Measurements from ENCODE around the gene SEMA6A. TPM values are rescaled to one million over a fixed set of nuclear protein-coding genes. Genes with fewer than 3 reads are reported as not detected.

SEMA6A gene
- total RNA-seq, 2 experiments from 2014 or later, result not detected

DNA sequence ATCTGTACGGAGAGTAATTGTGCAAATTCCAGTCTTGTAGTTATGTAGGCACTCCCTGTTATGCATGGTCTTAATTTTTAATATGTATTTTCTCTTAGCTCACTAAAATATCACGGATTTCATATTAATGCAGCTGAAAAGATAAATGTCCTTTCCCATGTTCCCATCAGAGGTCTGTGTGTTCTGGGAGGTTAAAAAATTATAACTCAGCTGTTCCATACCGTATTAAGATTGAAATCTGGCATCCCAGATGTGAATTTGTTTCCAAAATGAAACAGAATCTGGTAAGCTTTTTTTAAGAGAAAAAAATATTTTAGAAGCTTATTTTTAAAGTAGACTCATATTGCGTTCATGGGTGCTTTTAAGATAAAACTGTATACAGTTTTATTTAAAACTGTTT is 44.3 kb downstream of the SEMA6A start:
- TF ChIP-seq, protein P1, sequence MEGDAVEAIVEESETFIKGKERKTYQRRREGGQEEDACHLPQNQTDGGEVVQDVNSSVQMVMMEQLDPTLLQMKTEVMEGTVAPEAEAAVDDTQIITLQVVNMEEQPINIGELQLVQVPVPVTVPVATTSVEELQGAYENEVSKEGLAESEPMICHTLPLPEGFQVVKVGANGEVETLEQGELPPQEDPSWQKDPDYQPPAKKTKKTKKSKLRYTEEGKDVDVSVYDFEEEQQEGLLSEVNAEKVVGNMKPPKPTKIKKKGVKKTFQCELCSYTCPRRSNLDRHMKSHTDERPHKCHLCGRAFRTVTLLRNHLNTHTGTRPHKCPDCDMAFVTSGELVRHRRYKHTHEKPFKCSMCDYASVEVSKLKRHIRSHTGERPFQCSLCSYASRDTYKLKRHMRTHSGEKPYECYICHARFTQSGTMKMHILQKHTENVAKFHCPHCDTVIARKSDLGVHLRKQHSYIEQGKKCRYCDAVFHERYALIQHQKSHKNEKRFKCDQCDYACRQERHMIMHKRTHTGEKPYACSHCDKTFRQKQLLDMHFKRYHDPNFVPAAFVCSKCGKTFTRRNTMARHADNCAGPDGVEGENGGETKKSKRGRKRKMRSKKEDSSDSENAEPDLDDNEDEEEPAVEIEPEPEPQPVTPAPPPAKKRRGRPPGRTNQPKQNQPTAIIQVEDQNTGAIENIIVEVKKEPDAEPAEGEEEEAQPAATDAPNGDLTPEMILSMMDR (IDR thresholded peaks at IDR 0.05), result no peak
- DNase-seq, result no peak
- no peaks in the 10 kb centered on the region for H3K9me3 ChIP-seq (ENCODE audit: control insufficient read depth in 1 of 2, insufficient read depth in 1 of 2, low read length in 2 of 2)
- H3K36me3 Mint-ChIP-seq (ENCODE audit: low read depth), result no peaks in the 10 kb centered on the region
- no peaks in the 10 kb centered on the region for H3K4me1 ChIP-seq (ENCODE audit: insufficient read depth, low read length)
- no peaks in the 10 kb centered on the region for H3K27me3 ChIP-seq (ENCODE audit: control insufficient read depth in 1 of 2, insufficient read depth in 2 of 2, low read length in 2 of 2)
- POLR2A ChIA-PET, result no interaction called here
- no peaks in the 10 kb centered on the region for H3K4me1 Mint-ChIP-seq (ENCODE audit: low read depth)
- no peaks in the 10 kb centered on the region for H3K9me3 Mint-ChIP-seq
- CTCF ChIA-PET, result no interaction called here
- H3K4me3 Mint-ChIP-seq, result no peak overlapping the region
- no peaks in the 10 kb centered on the region for H3K36me3 ChIP-seq (ENCODE audit: insufficient read depth, low read length)
- ATAC-seq (ENCODE audit: poor library complexity), result no peak
- H3K27ac ChIP-seq (ENCODE audit: low read depth in 1 of 2, low read length in 2 of 2), result no peak overlapping the region
- H3K27ac Mint-ChIP-seq, result no peak overlapping the region
- intact Hi-C loops (cut with DNase I, micrococcal nuclease), result no loop called here
- no peak overlapping the region for H3K4me3 ChIP-seq (ENCODE audit: low read length)
- H3K27me3 Mint-ChIP-seq, result no peaks in the 10 kb centered on the region

DNA sequence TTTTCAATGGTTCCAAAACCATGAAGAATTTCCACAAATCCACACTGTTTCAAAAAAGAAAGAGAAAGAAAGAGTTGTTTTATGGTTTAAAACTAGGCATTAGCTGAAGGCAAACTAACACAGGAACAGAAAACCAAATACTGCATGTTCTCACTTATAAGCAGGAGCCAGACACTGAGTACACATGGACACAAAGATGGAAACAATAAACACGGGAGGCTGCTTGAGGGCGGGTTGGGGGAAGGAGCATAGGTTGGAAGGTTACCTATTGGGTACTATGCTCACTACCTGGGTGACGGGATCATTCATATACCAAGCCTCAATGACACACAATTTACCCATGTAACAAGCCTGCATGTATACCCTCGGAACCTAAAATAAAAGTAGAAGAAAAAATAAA is 45.0 kb downstream of the SEMA6A start:
- H3K27ac ChIP-seq (ENCODE audit: low read depth in 1 of 2, low read length in 2 of 2), result no peak overlapping the region
- no peaks in the 10 kb centered on the region for H3K9me3 Mint-ChIP-seq
- H3K4me1 Mint-ChIP-seq (ENCODE audit: low read depth), result no peaks in the 10 kb centered on the region
- CTCF ChIA-PET, result no interaction called here
- ATAC-seq (ENCODE audit: poor library complexity) (no peak), DNase-seq (no peak)
- no peak overlapping the region for H3K4me3 ChIP-seq (ENCODE audit: low read length)
- no peak overlapping the region for H3K27ac Mint-ChIP-seq
- no peaks in the 10 kb centered on the region for H3K27me3 ChIP-seq (ENCODE audit: control insufficient read depth in 1 of 2, insufficient read depth in 2 of 2, low read length in 2 of 2)
- no peaks in the 10 kb centered on the region for H3K36me3 Mint-ChIP-seq (ENCODE audit: low read depth)
- TF ChIP-seq, protein P1 (IDR thresholded peaks at IDR 0.05), result no peak
- no peaks in the 10 kb centered on the region for H3K9me3 ChIP-seq (ENCODE audit: control insufficient read depth in 1 of 2, insufficient read depth in 1 of 2, low read length in 2 of 2)
- intact Hi-C loops (cut with DNase I, micrococcal nuclease), result no loop called here
- no peaks in the 10 kb centered on the region for H3K36me3 ChIP-seq (ENCODE audit: insufficient read depth, low read length)
- no peaks in the 10 kb centered on the region for H3K4me1 ChIP-seq (ENCODE audit: insufficient read depth, low read length)
- no peak overlapping the region for H3K4me3 Mint-ChIP-seq
- POLR2A ChIA-PET, result no interaction called here
- H3K27me3 Mint-ChIP-seq, result no peaks in the 10 kb centered on the region

DNA sequence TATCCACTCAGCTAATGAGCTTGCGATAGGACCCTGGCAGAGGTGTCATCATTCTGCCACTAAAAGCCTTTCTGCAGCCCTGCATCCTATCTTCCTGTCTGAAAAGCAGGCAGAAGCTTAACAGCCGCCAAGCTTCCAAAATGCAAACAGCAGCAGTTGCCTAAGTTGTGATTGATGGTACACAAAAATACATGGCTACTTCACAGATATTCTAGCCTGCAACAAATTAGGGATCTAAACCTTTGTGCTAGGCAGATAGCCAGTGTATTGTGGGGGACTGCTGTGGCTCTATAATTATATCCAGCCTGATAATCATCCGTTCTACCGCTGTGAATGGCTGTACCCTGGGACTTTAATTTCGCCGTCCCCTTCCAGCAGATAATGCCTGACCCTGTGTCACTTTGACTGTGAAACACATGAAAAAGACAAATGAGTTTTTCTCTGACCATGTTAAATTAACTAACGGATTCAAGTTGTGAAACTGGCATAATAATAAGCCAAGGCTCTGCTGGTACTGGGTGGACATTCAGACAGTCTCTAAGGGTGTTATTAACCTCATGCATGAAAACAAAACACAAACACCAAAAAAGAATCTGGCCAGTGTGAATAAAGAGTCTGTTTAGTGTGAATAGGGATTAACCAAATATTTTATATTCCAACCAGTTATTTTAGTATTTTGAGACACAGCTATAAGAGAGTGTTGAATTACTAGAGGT is 45.9 kb downstream of the SEMA6A start:
- no peak overlapping the region for H3K4me3 ChIP-seq (ENCODE audit: low read length)

More for the DNA sequence above, 45.9 kb downstream of the SEMA6A start:
- POLR2A ChIA-PET, result no interaction called here
- Histone ChIP-seq H3K4me1 (ENCODE audit: insufficient read depth, low read length) (no peaks in the 10 kb centered on the region), H3K27ac (ENCODE audit: low read depth in 1 of 2, low read length in 2 of 2) (no peak overlapping the region), H3K9me3 (ENCODE audit: control insufficient read depth in 1 of 2, insufficient read depth in 1 of 2, low read length in 2 of 2) (no peaks in the 10 kb centered on the region), H3K27me3 (ENCODE audit: control insufficient read depth in 1 of 2, insufficient read depth in 2 of 2, low read length in 2 of 2) (no peaks in the 10 kb centered on the region), H3K36me3 (ENCODE audit: insufficient read depth, low read length) (no peaks in the 10 kb centered on the region)
- DNase-seq (no peak), ATAC-seq (ENCODE audit: poor library complexity) (no peak)
- Mint-ChIP-seq H3K4me3 (no peak overlapping the region), H3K36me3 (ENCODE audit: low read depth) (no peaks in the 10 kb centered on the region), H3K4me1 (ENCODE audit: low read depth) (no peaks in the 10 kb centered on the region), H3K27ac (no peak overlapping the region), H3K27me3 (no peaks in the 10 kb centered on the region), H3K9me3 (no peaks in the 10 kb centered on the region)
- TF ChIP-seq, protein P1 (IDR thresholded peaks at IDR 0.05), result no peak
- intact Hi-C loops (cut with DNase I, micrococcal nuclease), result no loop called here
- CTCF ChIA-PET, result no interaction called here
